K562 (cell line): Measurements from ENCODE around the gene RNASET2.

ENCODE experiments used
- BDP1 ChIP-seq: IDR thresholded peaks from 3 replicates; pipeline ENCODE4 v1.6.1; 2011; ENCODE audit not compliant: insufficient read length, insufficient read depth
- CHD2 ChIP-seq: IDR thresholded peaks from 2 replicates; pipeline ENCODE4 v1.6.1; 2011; ENCODE audit warnings: low read depth, low read length
- CTCF ChIP-seq, 3 experiments: IDR thresholded peaks in 2 of 3; conservative IDR thresholded peaks in 1 of 3; 2 replicates each; pipeline ENCODE4 v1.5.1; 2011 to 2012; ENCODE audit warnings: low read length in 3 of 3, mild to moderate bottlenecking in 3 of 3, control low read depth in 2 of 3, improper control_type of control experiment in 1 of 3, inconsistent platforms in 1 of 3, low read depth in 1 of 3, mixed read lengths in 1 of 3, moderate library complexity in 1 of 3; ENCODE audit not compliant: insufficient read depth in 2 of 3
- FOXK1 ChIP-seq: sonication (generic); formaldehyde crosslinking; IDR thresholded peaks from 2 replicates; pipeline ENCODE4 v1.8.0; 2022; ENCODE audit warnings: missing genetic modification reagents, mild to moderate bottlenecking, borderline replicate concordance
- GABPB2 ChIP-seq: fragments of 250-450 bp; sonication (Bioruptor Pico); conservative IDR thresholded peaks from 2 replicates; pipeline ENCODE4 v1.5.1; 2021; ENCODE audit warnings: mild to moderate bottlenecking
- GTF3C2 ChIP-seq: IDR thresholded peaks from 3 replicates; pipeline ENCODE4 v1.6.1; 2011; ENCODE audit warnings: borderline replicate concordance, mild to moderate bottlenecking, moderate library complexity; ENCODE audit not compliant: insufficient read length; ENCODE audit errors: extremely low read depth
- HDAC2 ChIP-seq: fragments of 450-650 bp; IDR thresholded peaks from 2 replicates; pipeline ENCODE4 v1.6.1; 2016; ENCODE audit warnings: mild to moderate bottlenecking
- MYC ChIP-seq, 2 experiments: fragments of 250-450 bp in 1 of 2; sonication (Bioruptor Pico) in 1 of 2; IDR thresholded peaks; 2 replicates each; pipeline versions ENCODE4 v1.5.1 to v1.6.1; 2012 to 2021; ENCODE audit warnings: low read depth in 2 of 2, borderline replicate concordance in 1 of 2, improper control_type of control experiment in 1 of 2, low read length in 1 of 2, mild to moderate bottlenecking in 1 of 2, moderate library complexity in 1 of 2
- RCOR1 ChIP-seq, 2 experiments: IDR thresholded peaks; 2 replicates each; pipeline ENCODE4 v1.6.1; 2012; ENCODE audit warnings: low read depth in 2 of 2, low read length in 2 of 2, borderline replicate concordance in 1 of 2, improper control_type of control experiment in 1 of 2
- TAF1 ChIP-seq: IDR thresholded peaks from 2 replicates; pipeline ENCODE4 v1.6.1; 2011; ENCODE audit warnings: mild to moderate bottlenecking, low read length, moderate library complexity; ENCODE audit not compliant: insufficient read depth, control insufficient read depth, severe bottlenecking; ENCODE audit errors: extremely low read depth
- TRIM28 ChIP-seq: fragments of 450-650 bp; IDR thresholded peaks from 2 replicates; pipeline ENCODE4 v1.6.1; 2017

- TF ChIP-seq GTF3C2: no peak
- TF ChIP-seq BDP1: no peak
- TF ChIP-seq RCOR1 (IDR thresholded peaks at IDR 0.05; ENCODE audit: borderline replicate concordance in 1 of 2, low read depth in 2 of 2, low read length in 2 of 2): no peak
- no peak for TF ChIP-seq FOXK1 (CRISPR knock-in tag)
- no peak for TF ChIP-seq MYC (IDR thresholded peaks at IDR 0.05; ENCODE audit: low read depth, low read length)
- TF ChIP-seq MYC (CRISPR knock-in tag; IDR thresholded peaks at IDR 0.05; ENCODE audit: borderline replicate concordance, low read depth): no peak
- no peak for TF ChIP-seq TAF1
- TF ChIP-seq CHD2: no peak
- TF ChIP-seq CTCF (IDR thresholded peaks at IDR 0.05 in 2 of 3, conservative IDR thresholded peaks at IDR 0.05 in 1 of 3; ENCODE audit: insufficient read depth in 2 of 3, low read depth in 1 of 3, low read length in 3 of 3): no peak
- no peak for TF ChIP-seq GABPB2
- TF ChIP-seq HDAC2: no peak
- TF ChIP-seq TRIM28: no peak
Measured at GRCh38 chr6:166931426-166931970, 24.9 kb downstream of the RNASET2 start.
